NCI-H446 treated with DMSO at 0.1 percent for 48 hours (cell line): ENCODE results near the gene CCDC30.
"Not testable (repeated sequence)": the region's sequence is repeated elsewhere in the genome, so short reads cannot be mapped to it uniquely, and the experiment has no call there.

ENCODE experiments used
- DNase-seq: peaks from one replicate; lab custom pipeline; 2025; lab: John Stamatoyannopoulos, UW

Gene CCDC30

GRCh38 chr1:42524330-42524729, 61.2 kb downstream of the CCDC30 start:
- no peak for DNase-seq

- no peak for DNase-seq
Observed at GRCh38 chr1:42529724-42530181, 66.7 kb downstream of the CCDC30 start.

- DNase-seq: no peak
Observed at GRCh38 chr1:42531043-42531442, 68.0 kb downstream of the CCDC30 start.

GRCh38 chr1:42533101-42533863, 70.2 kb downstream of the CCDC30 start:
- DNase-seq: no peak

- DNase-seq: no peak
Observed at GRCh38 chr1:42541104-42541503, 78.0 kb downstream of the CCDC30 start.

- DNase-seq: no peak
Observed at GRCh38 chr1:42551180-42551579, 88.1 kb downstream of the CCDC30 start.

- DNase-seq: no peak
Observed at GRCh38 chr1:42551590-42551989, 88.5 kb downstream of the CCDC30 start.

GRCh38 chr1:42552636-42553035, 89.5 kb downstream of the CCDC30 start:
- DNase-seq: no peak

- DNase-seq: no peak
Observed at GRCh38 chr1:42557230-42557851, 94.3 kb downstream of the CCDC30 start.

GRCh38 chr1:42567038-42567437, 104.0 kb downstream of the CCDC30 start:
- no peak for DNase-seq

- DNase-seq: no peak
Observed at GRCh38 chr1:42576935-42577334, 113.8 kb downstream of the CCDC30 start.

- no peak for DNase-seq
Observed at GRCh38 chr1:42586016-42586415, 122.9 kb downstream of the CCDC30 start.

GRCh38 chr1:42587753-42588152, 124.7 kb downstream of the CCDC30 start:
- DNase-seq: no peak

- no peak for DNase-seq
Observed at GRCh38 chr1:42592811-42593210, 129.7 kb downstream of the CCDC30 start.

- no peak for DNase-seq
Observed at GRCh38 chr1:42593486-42594100, 130.5 kb downstream of the CCDC30 start.

- DNase-seq: no peak
Observed at GRCh38 chr1:42601472-42601871, 138.4 kb downstream of the CCDC30 start.

- DNase-seq: no peak
Observed at GRCh38 chr1:42613803-42614131, 150.7 kb downstream of the CCDC30 start.

GRCh38 chr1:42618866-42619265, 155.8 kb downstream of the CCDC30 start:
- DNase-seq: no peak

- DNase-seq: no peak
Observed at GRCh38 chr1:42620307-42620706, 157.2 kb downstream of the CCDC30 start.

GRCh38 chr1:42621180-42621579, 158.1 kb downstream of the CCDC30 start:
- not testable (repeated sequence) for DNase-seq

GRCh38 chr1:42627205-42627604, 164.1 kb downstream of the CCDC30 start:
- DNase-seq: not testable (repeated sequence)

- DNase-seq: no peak
Observed at GRCh38 chr1:42639116-42639515, 176.0 kb downstream of the CCDC30 start.

- no peak for DNase-seq
Observed at GRCh38 chr1:42646056-42646455, 183.0 kb downstream of the CCDC30 start.
